ENCODE results near the gene OPA3.

The OPA3 gene

DNA sequence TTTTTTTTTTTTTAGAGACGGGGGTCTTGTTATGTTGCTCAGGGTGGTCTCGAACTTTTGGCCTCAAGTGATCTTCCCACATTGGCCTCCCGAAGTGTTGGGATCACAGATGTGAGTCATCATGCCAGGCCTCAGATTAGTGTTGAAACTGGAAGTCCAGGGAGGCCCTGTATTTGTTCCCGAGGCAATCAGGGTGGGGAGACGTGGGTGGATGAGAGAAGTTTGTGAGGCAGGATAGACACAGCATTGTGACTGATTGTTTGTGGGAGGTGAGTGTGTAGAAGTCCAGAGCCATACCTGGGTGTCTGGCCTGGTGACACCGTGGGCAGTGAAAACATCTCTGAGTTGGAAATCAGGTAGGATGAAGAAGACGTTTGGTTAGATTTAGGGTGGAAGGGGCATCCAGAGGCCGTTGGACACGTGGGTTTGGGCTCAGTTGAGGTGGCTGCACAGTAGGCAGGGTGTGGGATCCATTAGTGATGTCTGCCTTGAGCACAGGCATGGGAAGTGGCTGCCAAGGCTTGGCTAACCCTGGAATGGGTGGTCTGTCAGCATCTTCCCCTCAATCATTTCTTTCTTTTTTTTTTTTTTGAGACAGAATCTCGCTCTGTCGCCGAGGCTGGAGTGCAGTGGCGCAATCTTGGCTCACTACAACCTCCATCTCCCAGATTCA is 100.2 kb downstream of the OPA3 start:
- H3K4me1 ChIP-seq (ENCODE audit: control insufficient read depth, insufficient read depth, low read length): peaks cover 4% of the 10 kb centered on the region
- H3K9ac ChIP-seq (ENCODE audit: low read length): no peak overlapping the region
- DNase-seq (ENCODE audit: low read depth): no peak
- H3K9me3 ChIP-seq (ENCODE audit: control insufficient read depth, low read length): no peaks in the 10 kb centered on the region
- no peaks in the 10 kb centered on the region for H3K36me3 ChIP-seq (ENCODE audit: control insufficient read depth, insufficient read depth, low read length, severe bottlenecking)
- no peaks in the 10 kb centered on the region for H3K27me3 ChIP-seq (replicated peaks; ENCODE audit: control insufficient read depth, insufficient read depth, low read length)
- no peak overlapping the region for H3K4me3 ChIP-seq (ENCODE audit: low read length)

DNA sequence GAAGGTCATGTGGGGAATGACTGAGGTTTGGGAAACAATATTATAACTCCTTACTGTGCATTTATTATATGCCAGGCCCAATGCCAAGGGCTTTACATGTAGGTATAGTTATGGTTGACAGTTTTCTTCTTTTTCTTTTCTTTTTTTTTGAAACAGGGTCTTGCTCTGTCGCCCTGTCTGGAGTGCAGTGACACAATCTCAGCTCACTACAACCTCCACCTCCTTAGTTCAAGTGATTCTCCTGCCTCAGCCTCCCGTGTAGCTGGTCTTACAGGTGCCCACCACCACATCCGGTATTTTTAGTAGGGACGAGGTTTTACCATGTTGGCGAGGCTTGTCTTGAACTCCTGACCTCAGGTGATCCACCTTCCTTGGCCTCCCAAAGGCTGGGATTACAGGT is 101.6 kb downstream of the OPA3 start:
- no peaks in the 10 kb centered on the region for H3K9me3 ChIP-seq (ENCODE audit: control insufficient read depth, low read length)
- no peak overlapping the region for H3K9ac ChIP-seq (ENCODE audit: low read length)
- DNase-seq (ENCODE audit: low read depth): no peak
- no peaks in the 10 kb centered on the region for H3K27me3 ChIP-seq (replicated peaks; ENCODE audit: control insufficient read depth, insufficient read depth, low read length)
- H3K36me3 ChIP-seq (ENCODE audit: control insufficient read depth, insufficient read depth, low read length, severe bottlenecking): no peaks in the 10 kb centered on the region
- peaks cover 6% of the 10 kb centered on the region for H3K4me1 ChIP-seq (ENCODE audit: control insufficient read depth, insufficient read depth, low read length)
- H3K4me3 ChIP-seq (ENCODE audit: low read length): no peak overlapping the region

DNA sequence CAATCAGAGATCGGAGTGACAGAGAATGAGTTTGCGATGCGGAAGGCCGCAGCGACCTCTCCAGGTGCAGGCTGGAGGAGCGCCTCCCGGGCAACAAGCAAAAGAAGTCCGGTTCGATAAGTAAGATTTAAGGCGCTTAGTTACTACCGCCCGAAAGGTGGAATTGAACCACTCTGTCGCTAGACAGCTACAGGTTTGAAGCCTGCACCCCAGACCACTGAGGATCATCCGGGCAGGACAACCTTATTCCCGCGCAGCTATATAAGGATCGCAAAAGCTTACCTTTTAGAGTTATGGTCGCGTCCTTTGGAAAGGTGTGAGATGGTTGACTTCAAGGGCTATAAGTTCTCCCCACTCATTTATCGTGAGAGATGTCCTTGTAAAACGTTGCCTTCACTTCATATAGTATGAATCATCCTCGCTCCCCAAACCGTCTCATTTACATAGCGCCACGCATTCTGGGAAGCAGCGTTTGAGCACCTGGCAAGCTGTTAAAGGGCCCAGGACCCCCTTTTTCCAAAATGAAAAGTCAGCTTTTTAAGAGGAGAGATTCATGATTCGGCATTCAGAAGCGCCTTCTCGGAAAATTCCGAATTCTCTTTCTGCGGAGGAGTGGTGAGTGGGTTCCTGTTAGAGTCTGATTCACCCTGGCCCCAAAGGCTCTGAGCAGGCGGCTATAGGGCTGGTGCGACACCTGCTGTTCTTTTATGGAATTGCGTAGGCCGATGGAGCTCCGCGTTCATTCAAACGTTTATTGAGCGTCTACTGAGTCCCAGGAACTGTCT is 106.0 kb downstream of the OPA3 start:
- peak overlapping the region; percentile 87 for H3K9ac ChIP-seq (ENCODE audit: low read length)
- H3K36me3 ChIP-seq (ENCODE audit: control insufficient read depth, insufficient read depth, low read length, severe bottlenecking): no peaks in the 10 kb centered on the region
- no peaks in the 10 kb centered on the region for H3K27me3 ChIP-seq (replicated peaks; ENCODE audit: control insufficient read depth, insufficient read depth, low read length)
- H3K9me3 ChIP-seq (ENCODE audit: control insufficient read depth, low read length): no peaks in the 10 kb centered on the region
- H3K4me1 ChIP-seq (ENCODE audit: control insufficient read depth, insufficient read depth, low read length): peaks cover 14% of the 10 kb centered on the region
- peak; percentile 97 for DNase-seq (ENCODE audit: low read depth)
- peak overlapping the region; percentile 78 for H3K4me3 ChIP-seq (ENCODE audit: low read length)

DNA sequence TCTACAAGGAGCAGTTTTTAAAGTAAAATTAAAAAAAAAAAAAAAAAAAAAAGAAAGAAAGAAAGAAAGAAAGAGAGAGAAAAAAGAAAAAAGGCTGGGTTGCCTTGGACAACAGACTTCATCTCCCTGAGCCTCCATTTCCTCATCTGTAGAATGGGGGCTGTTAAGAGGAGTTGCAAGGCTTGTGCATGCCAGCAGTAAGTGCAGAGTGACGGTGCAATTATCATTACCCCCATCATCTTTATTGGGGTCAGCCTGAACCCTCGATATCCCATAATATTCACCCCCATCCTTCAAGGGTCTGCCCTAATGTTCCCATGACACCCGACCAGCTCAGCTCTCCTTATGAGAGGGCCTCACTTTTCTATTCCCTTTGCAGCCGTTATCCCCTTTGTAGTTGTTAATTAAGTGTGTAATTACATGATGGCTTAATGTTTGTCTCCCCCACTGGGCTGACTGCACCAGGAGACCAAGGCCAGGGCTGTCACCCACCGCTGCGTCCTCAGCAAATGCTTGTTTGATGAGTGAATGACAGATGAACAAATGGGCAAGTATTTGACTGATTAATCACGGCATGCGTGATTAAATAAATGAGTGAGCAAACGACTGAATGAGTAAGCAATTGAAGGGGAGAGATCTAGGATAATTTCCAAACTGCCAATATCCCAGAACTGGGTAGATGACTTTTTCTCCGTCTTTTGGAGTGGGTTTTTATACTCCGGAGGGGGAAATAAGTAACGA is 106.7 kb downstream of the OPA3 start:
- no peaks in the 10 kb centered on the region for H3K27me3 ChIP-seq (replicated peaks; ENCODE audit: control insufficient read depth, insufficient read depth, low read length)
- no peaks in the 10 kb centered on the region for H3K9me3 ChIP-seq (ENCODE audit: control insufficient read depth, low read length)
- H3K36me3 ChIP-seq (ENCODE audit: control insufficient read depth, insufficient read depth, low read length, severe bottlenecking): no peaks in the 10 kb centered on the region
- peaks cover 14% of the 10 kb centered on the region for H3K4me1 ChIP-seq (ENCODE audit: control insufficient read depth, insufficient read depth, low read length)
- peak overlapping the region; percentile 87 for H3K9ac ChIP-seq (ENCODE audit: low read length)
- DNase-seq (ENCODE audit: low read depth): no peak
- peak overlapping the region; percentile 78 for H3K4me3 ChIP-seq (ENCODE audit: low read length)

All from adipocyte (in vitro differentiated cells).